Osteoblast (primary cell): ENCODE data around the gene ROPN1B. TPM values are rescaled to one million over a fixed set of nuclear protein-coding genes. Genes with fewer than 3 reads are reported as not detected.

Experiments
- DNase-seq: peaks from one replicate; pipeline ENCODE4 v3.0.0; 2011; ENCODE audit warnings: low spot score, mixed read lengths; ENCODE audit not compliant: insufficient read length; ENCODE audit errors: missing footprints
- H2AFZ ChIP-seq: 2 replicates; pipeline ENCODE4 v1.6.0; 2011; ENCODE audit warnings: mild to moderate bottlenecking, low read length
- H3K27ac ChIP-seq: 2 replicates; pipeline ENCODE4 v1.5.1; 2011; ENCODE audit warnings: mild to moderate bottlenecking, low read depth, low read length, moderate library complexity
- H3K27me3 ChIP-seq: 2 replicates; pipeline ENCODE4 v1.6.0; 2012; ENCODE audit warnings: mild to moderate bottlenecking, control low read depth, inconsistent platforms, low read length, moderate library complexity; ENCODE audit not compliant: insufficient read depth
- H3K36me3 ChIP-seq: 2 replicates; pipeline ENCODE4 v1.5.1; 2011; ENCODE audit warnings: mild to moderate bottlenecking, low read length, control low read depth, moderate library complexity; ENCODE audit not compliant: insufficient read depth
- H3K4me1 ChIP-seq: 2 replicates; pipeline ENCODE4 v1.5.1; 2011; ENCODE audit warnings: mild to moderate bottlenecking, low read length, control low read depth, moderate library complexity; ENCODE audit not compliant: insufficient read depth
- H3K4me2 ChIP-seq: 2 replicates; pipeline ENCODE4 v1.6.0; 2011; ENCODE audit warnings: mild to moderate bottlenecking, low read length; ENCODE audit not compliant: insufficient read depth
- H3K4me3 ChIP-seq: fragments of 200-600 bp; sonication (generic); 3 replicates; pipeline ENCODE4 v1.5.1; 2012; ENCODE audit warnings: mild to moderate bottlenecking, low read length, inconsistent platforms; ENCODE audit not compliant: insufficient read depth
- H3K79me2 ChIP-seq: 2 replicates; pipeline ENCODE4 v1.6.0; 2012; ENCODE audit warnings: mild to moderate bottlenecking, low read length, control low read depth, inconsistent platforms; ENCODE audit not compliant: insufficient read depth
- H3K9me3 ChIP-seq: 2 replicates; pipeline ENCODE4 v1.5.1; 2011; ENCODE audit warnings: low read depth, low read length, control low read depth
- H4K20me1 ChIP-seq: 2 replicates; pipeline ENCODE4 v1.6.0; 2012; ENCODE audit warnings: mild to moderate bottlenecking, low read length, control low read depth; ENCODE audit not compliant: insufficient read depth
- total RNA-seq: library from RNA; depleted of rRNA; stranded (reverse); fragments of >200 nt; gene quantifications from 2 replicates; pipeline ENCODE4 v1.2.3, GENCODE V29; 2012
- TF ChIP-seq, protein P1 (sequence below): IDR thresholded peaks from 2 replicates; pipeline ENCODE4 v1.5.1; 2011; ENCODE audit warnings: mild to moderate bottlenecking, low read depth, low read length, moderate library complexity; ENCODE audit errors: extremely low read depth

The ROPN1B gene
- total RNA-seq, 1 donor: not detected

GRCh38 chr3:126008219-126008618, 39.2 kb downstream of the ROPN1B start:
- no peaks in the 10 kb centered on the region for H3K79me2 ChIP-seq
- TF ChIP-seq, protein P1, sequence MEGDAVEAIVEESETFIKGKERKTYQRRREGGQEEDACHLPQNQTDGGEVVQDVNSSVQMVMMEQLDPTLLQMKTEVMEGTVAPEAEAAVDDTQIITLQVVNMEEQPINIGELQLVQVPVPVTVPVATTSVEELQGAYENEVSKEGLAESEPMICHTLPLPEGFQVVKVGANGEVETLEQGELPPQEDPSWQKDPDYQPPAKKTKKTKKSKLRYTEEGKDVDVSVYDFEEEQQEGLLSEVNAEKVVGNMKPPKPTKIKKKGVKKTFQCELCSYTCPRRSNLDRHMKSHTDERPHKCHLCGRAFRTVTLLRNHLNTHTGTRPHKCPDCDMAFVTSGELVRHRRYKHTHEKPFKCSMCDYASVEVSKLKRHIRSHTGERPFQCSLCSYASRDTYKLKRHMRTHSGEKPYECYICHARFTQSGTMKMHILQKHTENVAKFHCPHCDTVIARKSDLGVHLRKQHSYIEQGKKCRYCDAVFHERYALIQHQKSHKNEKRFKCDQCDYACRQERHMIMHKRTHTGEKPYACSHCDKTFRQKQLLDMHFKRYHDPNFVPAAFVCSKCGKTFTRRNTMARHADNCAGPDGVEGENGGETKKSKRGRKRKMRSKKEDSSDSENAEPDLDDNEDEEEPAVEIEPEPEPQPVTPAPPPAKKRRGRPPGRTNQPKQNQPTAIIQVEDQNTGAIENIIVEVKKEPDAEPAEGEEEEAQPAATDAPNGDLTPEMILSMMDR: no peak

GRCh38 chr3:126009181-126009580, 40.2 kb downstream of the ROPN1B start:
- Histone ChIP-seq H4K20me1 (no peaks in the 10 kb centered on the region), H3K4me3 (no peak overlapping the region), H3K36me3 (peaks cover 3% of the 10 kb centered on the region), H3K9me3 (no peaks in the 10 kb centered on the region), H3K79me2 (no peaks in the 10 kb centered on the region), H3K4me2 (no peak overlapping the region), H3K4me1 (peaks cover 14% of the 10 kb centered on the region), H3K27ac (no peak overlapping the region), H3K27me3 (no peaks in the 10 kb centered on the region), H2AFZ (no peak overlapping the region)
- DNase-seq: no peak
- TF ChIP-seq, protein P1: no peak

More at GRCh38 chr3:126008219-126008618, 39.2 kb downstream of the ROPN1B start:
- Histone ChIP-seq H4K20me1 (no peaks in the 10 kb centered on the region), H3K36me3 (peaks cover 3% of the 10 kb centered on the region), H3K4me2 (no peak overlapping the region), H3K4me3 (no peak overlapping the region), H3K9me3 (no peaks in the 10 kb centered on the region), H3K27ac (no peak overlapping the region), H2AFZ (no peak overlapping the region), H3K4me1 (peaks cover 14% of the 10 kb centered on the region), H3K27me3 (no peaks in the 10 kb centered on the region)
- DNase-seq: no peak

DNA sequence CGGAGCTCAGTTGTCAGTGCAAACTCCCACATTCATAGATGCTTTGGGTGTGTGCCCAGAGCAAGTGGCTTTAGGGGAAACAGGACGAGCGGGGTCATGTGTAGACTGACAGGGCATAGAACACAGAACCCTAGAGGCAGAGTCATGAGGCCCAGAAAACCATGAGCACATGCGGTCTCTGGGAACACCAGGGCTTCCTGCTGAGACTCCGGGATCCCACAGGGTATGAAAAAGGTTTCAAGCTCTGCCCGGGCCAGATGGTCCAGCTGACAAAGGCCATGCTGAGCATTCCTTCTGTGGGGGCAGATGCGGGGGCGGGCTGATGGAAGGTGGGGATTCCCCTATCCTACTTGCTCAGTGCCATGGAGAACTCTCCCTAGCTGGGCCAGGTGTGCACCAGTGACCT, 44.8 kb downstream of the ROPN1B start:
- Histone ChIP-seq H3K27ac (no peak overlapping the region), H3K36me3 (peaks cover 3% of the 10 kb centered on the region), H3K4me2 (no peak overlapping the region), H3K4me1 (peaks cover 3% of the 10 kb centered on the region), H3K27me3 (no peaks in the 10 kb centered on the region), H3K79me2 (no peaks in the 10 kb centered on the region), H3K9me3 (no peaks in the 10 kb centered on the region), H2AFZ (no peak overlapping the region), H3K4me3 (no peak overlapping the region), H4K20me1 (no peaks in the 10 kb centered on the region)
- TF ChIP-seq, protein P1: no peak
- no peak for DNase-seq

DNA sequence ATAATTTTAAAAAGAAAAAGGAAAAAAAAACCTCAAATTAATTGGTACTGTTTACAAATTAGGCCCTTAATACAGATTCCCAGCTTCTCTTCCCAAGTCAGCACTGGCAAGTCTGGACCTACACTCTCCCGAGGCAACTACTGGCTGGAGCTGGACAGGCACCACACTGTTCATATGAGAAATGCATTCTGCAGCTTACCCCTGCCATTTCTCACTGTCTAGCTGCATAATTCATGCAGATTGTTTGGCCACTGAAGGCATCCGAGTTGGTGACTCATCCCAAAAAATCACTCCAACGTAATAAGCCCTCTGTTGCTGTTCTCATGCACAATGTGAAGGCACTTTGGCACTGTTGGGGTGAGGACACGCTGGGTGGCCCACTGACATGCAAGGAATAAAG, 45.3 kb downstream of the ROPN1B start:
- TF ChIP-seq, protein P1: no peak
- Histone ChIP-seq H3K36me3 (peaks cover 3% of the 10 kb centered on the region), H3K9me3 (no peaks in the 10 kb centered on the region), H3K4me1 (peaks cover 3% of the 10 kb centered on the region), H3K27ac (no peak overlapping the region), H4K20me1 (no peaks in the 10 kb centered on the region), H3K4me3 (no peak overlapping the region), H2AFZ (no peak overlapping the region), H3K79me2 (no peaks in the 10 kb centered on the region), H3K27me3 (no peaks in the 10 kb centered on the region), H3K4me2 (no peak overlapping the region)
- peak; percentile 96 for DNase-seq
